ENCODE data around the gene ADGRG7. TPM values are rescaled to one million over a fixed set of nuclear protein-coding genes. Genes with fewer than 3 reads are reported as not detected.
"Not testable (repeated sequence)": the region's sequence is repeated elsewhere in the genome, so short reads cannot be mapped to it uniquely, and the experiment has no call there.

Gene ADGRG7, protein sequence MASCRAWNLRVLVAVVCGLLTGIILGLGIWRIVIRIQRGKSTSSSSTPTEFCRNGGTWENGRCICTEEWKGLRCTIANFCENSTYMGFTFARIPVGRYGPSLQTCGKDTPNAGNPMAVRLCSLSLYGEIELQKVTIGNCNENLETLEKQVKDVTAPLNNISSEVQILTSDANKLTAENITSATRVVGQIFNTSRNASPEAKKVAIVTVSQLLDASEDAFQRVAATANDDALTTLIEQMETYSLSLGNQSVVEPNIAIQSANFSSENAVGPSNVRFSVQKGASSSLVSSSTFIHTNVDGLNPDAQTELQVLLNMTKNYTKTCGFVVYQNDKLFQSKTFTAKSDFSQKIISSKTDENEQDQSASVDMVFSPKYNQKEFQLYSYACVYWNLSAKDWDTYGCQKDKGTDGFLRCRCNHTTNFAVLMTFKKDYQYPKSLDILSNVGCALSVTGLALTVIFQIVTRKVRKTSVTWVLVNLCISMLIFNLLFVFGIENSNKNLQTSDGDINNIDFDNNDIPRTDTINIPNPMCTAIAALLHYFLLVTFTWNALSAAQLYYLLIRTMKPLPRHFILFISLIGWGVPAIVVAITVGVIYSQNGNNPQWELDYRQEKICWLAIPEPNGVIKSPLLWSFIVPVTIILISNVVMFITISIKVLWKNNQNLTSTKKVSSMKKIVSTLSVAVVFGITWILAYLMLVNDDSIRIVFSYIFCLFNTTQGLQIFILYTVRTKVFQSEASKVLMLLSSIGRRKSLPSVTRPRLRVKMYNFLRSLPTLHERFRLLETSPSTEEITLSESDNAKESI
- not detected in 2 replicates for total RNA-seq (2014; rRNA removed; shearing (Covaris generic))

DNA sequence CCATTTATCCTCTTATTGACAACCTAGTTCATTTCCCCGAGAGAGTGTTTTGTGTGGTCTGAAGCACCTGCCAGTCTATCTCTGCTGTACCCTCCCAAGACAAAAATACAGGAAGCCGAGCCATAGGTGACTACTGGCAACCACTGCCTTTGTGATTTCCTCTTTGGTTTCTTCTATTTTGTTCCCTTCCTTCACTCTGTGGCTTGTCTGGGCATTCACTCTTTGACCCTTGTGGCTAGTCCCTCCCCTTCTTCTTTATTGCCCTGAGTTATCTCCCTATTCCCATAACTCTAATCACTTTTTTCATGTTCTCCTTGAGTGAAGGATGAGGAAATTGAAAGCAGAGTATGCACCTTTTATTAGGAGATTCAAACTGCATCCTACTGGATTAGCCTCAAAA lies at the start of gene ADGRG7:
Gene ADGRG7, plus strand, starts transcription at position 297 of the 400 bp plus-strand sequence. CDS start 256 bp downstream, outside the sequence.
- Histone ChIP-seq H3K4me1 (no peaks in the 10 kb centered on the region), H3K27ac (no peak within 1 kb of the TSS), H3K9me3 (replicated peaks) (no peaks in the 10 kb centered on the region), H3K27me3 (no peaks in the 10 kb centered on the region), H3K36me3 (no peaks in the 10 kb centered on the region), H3K4me3 (no peak within 1 kb of the TSS)
- no peak for DNase-seq

DNA sequence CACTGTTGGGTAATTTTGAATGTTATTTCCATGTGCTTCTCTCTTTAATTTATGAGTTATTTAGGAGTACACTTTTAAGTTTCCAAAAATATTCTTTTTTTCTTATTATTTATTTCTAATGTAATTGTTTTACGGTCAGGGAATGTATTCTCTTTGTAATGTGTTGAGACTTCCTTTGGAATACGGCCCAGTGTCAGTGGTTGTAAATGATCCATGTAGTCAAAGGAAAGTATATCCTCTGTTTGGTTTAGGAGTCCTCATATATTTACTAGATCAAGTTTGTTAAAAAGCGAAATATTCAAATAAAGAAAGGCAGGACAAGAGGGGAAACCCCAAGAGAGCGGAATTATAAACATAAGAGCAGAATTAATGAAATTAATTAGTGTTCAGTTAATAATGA lies 49.0 kb upstream of the ADGRG7 start:
- peak overlapping the region; percentile 24 for H3K27ac ChIP-seq
- H3K9me3 ChIP-seq (replicated peaks) = no peaks in the 10 kb centered on the region
- H3K4me3 ChIP-seq = peak overlapping the region; percentile 7; the same call in 1 of the 2 replicates
- DNase-seq = peak in 1 of 2 experiments; percentile 67
- H3K36me3 ChIP-seq = no peaks in the 10 kb centered on the region
- no peaks in the 10 kb centered on the region for H3K27me3 ChIP-seq
- H3K4me1 ChIP-seq = peaks cover 79% of the 10 kb centered on the region

DNA sequence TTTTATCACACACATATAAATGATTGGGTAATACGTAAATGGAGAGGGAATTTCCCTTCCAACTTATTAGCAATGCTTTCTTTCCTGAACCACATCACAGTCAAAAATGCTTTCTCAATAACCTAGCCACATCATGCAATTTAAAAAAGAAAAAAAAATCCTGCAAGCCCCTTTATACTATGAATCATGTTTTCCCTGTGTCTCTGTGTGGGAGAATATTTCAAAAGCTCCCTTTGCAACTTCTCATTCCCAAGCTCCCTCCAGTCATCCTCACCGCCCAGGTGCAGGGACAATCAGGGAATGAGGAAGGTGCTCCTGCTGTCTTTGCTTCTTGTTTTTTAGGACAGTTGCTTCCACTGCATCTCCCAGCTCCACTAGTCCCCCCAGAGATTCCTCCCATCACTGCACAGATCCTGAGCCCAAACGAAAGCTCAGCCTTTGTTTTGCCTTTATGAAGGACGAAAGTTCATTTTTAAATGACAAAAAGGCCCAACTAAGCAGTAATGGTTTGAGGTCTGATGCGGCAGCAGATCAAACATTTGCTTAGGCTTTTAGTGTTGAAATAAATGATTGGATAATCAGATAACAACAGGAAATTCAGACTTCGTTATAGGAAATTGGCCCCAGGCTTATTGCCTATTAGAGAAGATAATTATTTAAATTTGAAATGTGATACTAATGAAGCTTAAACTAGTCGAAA lies 47.8 kb upstream of the ADGRG7 start:
- no peaks in the 10 kb centered on the region for H3K9me3 ChIP-seq (replicated peaks)
- H3K4me3 ChIP-seq = no peak overlapping the region
- DNase-seq = no peak
- no peaks in the 10 kb centered on the region for H3K27me3 ChIP-seq
- H3K4me1 ChIP-seq = peaks cover 75% of the 10 kb centered on the region
- no peaks in the 10 kb centered on the region for H3K36me3 ChIP-seq
- no peak overlapping the region for H3K27ac ChIP-seq

DNA sequence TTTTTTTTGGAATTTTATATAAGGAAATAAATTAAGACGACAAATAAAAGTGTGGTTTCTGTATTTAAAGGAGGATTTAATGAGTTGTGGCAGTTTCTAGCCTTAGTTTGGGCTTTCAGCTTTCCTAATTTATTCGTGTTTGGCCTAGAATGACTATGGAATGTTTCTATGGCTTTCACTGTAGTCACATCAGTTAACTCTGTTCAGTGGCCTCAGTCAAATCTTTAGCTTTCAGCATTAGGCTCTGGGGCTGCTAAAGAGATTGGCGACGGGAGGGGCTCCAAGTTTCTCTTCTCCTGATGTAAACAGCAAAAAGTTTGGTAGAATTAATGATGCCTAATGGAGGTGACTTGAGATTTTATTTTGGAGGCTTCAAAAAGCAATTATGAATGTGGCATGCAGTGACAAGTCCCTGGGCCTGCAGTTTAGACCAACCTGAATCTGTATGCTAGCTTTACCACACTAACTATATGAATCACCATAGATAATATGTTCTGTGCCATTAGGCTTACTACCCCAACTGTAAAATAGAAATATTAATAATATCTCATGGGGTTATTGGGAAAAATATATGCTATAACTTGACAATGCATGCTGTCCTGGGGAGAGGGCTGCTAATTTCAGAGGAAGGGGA lies 47.1 kb upstream of the ADGRG7 start:
- Histone ChIP-seq H3K4me3 (no peak overlapping the region), H3K9me3 (replicated peaks) (no peaks in the 10 kb centered on the region), H3K27me3 (no peaks in the 10 kb centered on the region), H3K27ac (no peak overlapping the region), H3K36me3 (no peaks in the 10 kb centered on the region), H3K4me1 (peaks cover 68% of the 10 kb centered on the region)
- no peak for DNase-seq

DNA sequence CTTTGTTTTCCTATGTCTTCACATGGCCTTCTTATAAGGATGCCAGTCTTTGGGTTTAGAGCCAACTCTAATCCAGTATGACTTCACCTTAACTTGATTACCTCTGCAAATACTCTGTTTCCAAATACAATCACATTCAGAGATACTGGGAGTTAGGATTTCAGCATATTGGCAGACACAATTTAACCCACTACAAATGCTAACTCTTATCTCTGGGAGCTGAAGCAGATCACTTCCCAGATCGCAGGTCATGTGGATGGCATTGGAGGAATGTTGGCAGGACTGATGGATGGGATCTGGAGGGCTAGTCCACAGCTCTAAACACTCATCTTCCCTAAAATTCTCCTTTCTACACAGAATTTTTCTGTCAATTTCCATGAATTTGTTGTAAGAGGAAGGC lies 46.2 kb upstream of the ADGRG7 start:
- Histone ChIP-seq H3K9me3 (replicated peaks) (no peaks in the 10 kb centered on the region), H3K4me1 (peaks cover 60% of the 10 kb centered on the region), H3K4me3 (no peak overlapping the region), H3K36me3 (no peaks in the 10 kb centered on the region), H3K27ac (no peak overlapping the region), H3K27me3 (no peaks in the 10 kb centered on the region)
- no peak for DNase-seq

DNA sequence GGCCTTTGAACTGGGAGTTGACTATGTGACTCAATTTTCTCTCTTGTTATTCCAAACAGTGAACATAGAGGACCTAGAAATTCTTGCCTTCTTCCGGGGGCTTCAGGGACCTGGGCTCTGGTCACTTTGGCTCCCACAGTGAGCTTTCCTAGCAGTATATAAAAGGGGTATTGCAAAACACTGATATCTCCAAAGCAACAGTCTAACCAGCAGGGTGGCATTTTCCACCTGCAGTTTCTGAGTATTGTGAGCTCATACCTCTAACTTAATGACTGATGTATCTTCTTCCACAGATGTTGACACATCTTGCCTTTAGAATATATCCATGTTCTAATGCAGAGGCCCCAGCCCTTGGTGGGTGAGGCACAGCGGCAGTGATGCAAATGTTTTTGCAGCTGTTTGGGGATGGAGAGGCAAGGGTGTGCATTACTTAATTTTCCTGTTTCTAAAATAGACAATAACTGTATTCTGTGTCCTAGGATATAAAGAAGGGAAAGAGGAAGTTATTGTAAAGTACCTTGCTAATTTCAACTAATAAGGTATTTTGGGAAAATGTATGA lies 45.7 kb upstream of the ADGRG7 start:
- peak overlapping the region; percentile 35 for H3K27ac ChIP-seq
- peak; percentile 87 to 91 for DNase-seq

DNA sequence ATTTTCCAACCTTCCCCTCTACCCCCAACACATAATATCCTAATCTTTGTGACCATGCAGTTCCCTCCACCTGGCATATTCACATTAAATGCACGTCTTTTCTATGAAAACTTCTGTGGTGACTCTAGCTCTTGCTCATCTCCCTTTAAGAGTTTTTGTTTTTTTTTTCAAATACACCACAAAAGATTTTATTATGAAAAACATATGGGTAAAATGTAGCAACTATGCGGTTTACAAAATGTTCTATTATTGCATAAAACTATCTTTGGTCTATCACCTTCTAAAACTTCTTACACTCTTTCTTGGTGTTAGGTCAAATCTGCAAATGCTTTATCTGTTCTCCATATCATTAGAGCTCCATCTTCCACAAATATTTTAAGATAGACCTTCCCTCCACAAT lies 38.6 kb upstream of the ADGRG7 start:
- H3K36me3 ChIP-seq = peaks cover 3% of the 10 kb centered on the region; the same call in 1 of the 2 replicates
- no peaks in the 10 kb centered on the region for H3K4me1 ChIP-seq
- no peak overlapping the region for H3K4me3 ChIP-seq
- H3K27me3 ChIP-seq = no peaks in the 10 kb centered on the region
- peaks cover 9% of the 10 kb centered on the region; the same call in 1 of the 2 replicates for H3K9me3 ChIP-seq (replicated peaks)
- no peak overlapping the region for H3K27ac ChIP-seq
- no peak for DNase-seq

More for the DNA sequence above, 45.7 kb upstream of the ADGRG7 start:
- Histone ChIP-seq H3K4me3 (no peak overlapping the region), H3K27me3 (no peaks in the 10 kb centered on the region), H3K9me3 (replicated peaks) (no peaks in the 10 kb centered on the region), H3K36me3 (no peaks in the 10 kb centered on the region), H3K4me1 (peaks cover 55% of the 10 kb centered on the region)

DNA sequence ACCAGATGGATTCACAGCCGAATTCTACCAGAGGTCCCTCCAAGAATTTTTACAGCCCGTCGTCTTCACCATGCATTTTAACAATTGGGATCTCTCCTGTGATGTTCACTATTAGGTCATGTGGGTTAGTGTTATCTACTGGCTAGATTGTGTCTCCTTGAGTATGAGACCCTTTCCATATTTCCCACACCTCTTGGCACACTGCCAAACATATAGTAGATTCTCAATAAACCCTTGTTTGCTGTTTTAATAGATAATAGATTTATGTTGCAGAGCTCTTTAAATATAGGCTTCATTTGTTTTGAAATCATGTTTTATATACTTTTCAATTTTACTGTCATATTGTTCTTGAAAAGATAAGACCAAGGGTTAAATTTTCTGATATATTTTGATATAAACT lies 34.9 kb upstream of the ADGRG7 start:
- no peaks in the 10 kb centered on the region for H3K27me3 ChIP-seq

DNA sequence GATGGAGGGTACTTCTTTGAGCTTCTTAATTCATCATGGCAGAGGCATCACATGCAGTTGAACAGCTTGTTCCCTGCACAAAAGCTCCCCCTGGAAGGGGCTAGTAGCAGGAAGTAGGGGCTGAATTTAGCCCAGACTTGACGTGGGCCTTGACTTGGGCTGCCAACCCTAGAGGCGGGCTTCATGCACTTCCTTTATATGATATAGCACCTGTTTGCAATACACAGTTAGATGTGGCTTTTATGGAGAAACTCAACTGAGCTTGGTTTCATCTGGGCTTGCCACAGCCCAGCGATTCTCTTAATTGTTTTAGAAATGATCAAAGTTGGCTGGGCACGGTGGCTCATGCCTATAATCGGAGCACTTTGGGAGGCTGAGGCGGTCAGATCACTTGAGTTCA lies 33.7 kb upstream of the ADGRG7 start:
- Histone ChIP-seq H3K27ac (no peak overlapping the region), H3K36me3 (peaks cover 3% of the 10 kb centered on the region; the same call in 1 of the 2 replicates), H3K4me1 (no peaks in the 10 kb centered on the region), H3K27me3 (no peaks in the 10 kb centered on the region), H3K9me3 (replicated peaks) (peaks cover 9% of the 10 kb centered on the region; the same call in 1 of the 2 replicates), H3K4me3 (no peak overlapping the region)
- no peak for DNase-seq

More for the DNA sequence above, 34.9 kb upstream of the ADGRG7 start:
- no peak overlapping the region for H3K27ac ChIP-seq
- no peaks in the 10 kb centered on the region for H3K4me1 ChIP-seq
- DNase-seq = no peak
- no peak overlapping the region for H3K4me3 ChIP-seq
- H3K9me3 ChIP-seq (replicated peaks) = peaks cover 9% of the 10 kb centered on the region; the same call in 1 of the 2 replicates
- peaks cover 3% of the 10 kb centered on the region; the same call in 1 of the 2 replicates for H3K36me3 ChIP-seq

DNA sequence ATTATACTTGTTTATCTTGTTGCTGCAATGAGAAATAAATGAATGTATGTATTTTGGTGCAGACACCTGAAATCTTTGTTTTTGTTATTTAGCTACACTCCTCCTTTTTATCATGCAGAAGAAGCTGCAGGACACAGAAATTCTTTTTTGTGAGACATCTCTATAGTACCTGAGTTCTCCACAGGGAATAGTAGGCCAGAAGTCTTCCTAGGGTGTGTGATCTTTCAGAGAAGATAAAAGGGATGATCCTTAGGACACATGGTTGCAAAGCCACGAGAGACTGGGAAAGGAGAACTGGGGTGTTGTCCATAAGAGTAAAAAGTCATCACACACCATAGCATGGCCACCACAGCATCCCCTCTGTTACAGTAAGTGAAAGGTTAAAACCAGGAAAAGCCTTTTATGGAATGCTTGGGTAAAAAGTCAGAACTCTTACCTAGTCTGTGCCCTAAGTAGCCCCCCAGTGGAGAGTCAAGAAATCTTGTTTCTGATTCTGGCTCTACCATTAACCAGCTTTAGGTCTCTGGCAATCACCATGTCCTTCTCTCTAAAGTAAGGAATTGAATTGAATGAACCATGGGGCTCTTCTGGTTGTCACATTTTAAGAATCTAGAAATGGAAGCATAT lies 31.9 kb upstream of the ADGRG7 start:
- Histone ChIP-seq H3K4me1 (no peaks in the 10 kb centered on the region), H3K27ac (no peak overlapping the region), H3K9me3 (replicated peaks) (peaks cover 5% of the 10 kb centered on the region; the same call in 1 of the 2 replicates), H3K27me3 (no peaks in the 10 kb centered on the region), H3K4me3 (no peak overlapping the region), H3K36me3 (no peaks in the 10 kb centered on the region)
- no peak for DNase-seq

DNA sequence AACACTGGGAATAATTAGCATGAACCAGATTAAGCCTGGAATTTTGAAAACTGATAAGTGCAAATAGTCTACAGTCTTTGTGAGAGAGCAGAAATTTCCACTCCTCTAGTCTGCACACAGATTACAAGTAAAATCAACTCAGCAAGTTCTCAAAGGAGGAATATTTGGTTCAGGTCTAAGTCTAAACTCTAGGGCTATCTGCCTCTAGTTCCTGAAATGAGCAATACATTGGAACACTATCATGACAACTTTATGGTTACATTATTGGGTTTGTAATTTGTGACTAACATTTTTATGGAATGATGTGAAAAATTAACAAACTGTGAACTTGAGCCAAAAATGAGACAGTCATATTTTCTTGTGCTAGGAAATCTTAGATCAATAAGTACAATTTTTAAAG lies 30.8 kb upstream of the ADGRG7 start:
- Histone ChIP-seq H3K27me3 (no peaks in the 10 kb centered on the region), H3K9me3 (replicated peaks) (peaks cover 5% of the 10 kb centered on the region; the same call in 1 of the 2 replicates), H3K4me1 (no peaks in the 10 kb centered on the region), H3K4me3 (no peak overlapping the region), H3K36me3 (no peaks in the 10 kb centered on the region), H3K27ac (no peak overlapping the region)
- no peak for DNase-seq

DNA sequence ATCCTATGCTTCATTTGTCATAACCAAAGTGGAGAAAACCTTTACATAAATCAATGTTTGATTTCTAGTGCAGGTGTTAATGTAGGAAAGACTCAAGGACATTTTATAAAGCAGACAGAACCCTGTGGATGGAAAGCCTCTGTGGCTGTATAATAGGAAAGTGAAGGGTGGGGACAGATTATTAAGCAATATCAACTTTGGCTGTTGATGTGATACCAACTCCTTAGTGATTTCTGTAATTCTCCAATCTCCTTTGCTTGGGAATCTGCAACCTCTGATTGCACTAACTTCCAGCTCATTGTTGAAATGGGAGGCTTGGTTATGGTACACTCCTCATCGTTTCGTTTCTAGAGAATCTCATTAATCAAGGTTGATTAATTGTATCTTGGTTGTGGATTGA lies 29.3 kb upstream of the ADGRG7 start:
- Histone ChIP-seq H3K4me3 (no peak overlapping the region), H3K27ac (no peak overlapping the region)

DNA sequence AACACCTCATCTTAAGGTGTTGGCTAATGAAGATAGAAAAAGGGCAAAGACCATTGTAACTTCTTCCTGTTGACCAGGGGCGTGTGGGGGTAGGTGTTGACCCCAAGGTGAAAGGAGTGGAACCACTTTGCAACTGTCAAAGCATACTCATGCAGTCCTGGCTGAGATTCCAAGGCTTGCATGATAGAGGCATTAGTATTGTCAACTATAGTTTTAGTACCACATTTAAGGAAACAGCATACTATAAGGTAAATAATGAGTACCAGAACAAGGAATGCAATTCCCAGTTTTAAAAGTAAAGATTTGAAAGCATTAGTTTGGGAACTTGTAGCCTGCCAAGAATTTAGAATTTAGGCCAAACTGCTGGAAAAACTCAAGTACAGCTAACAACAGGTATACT lies 27.8 kb upstream of the ADGRG7 start:
- no peak overlapping the region for H3K4me3 ChIP-seq
- no peaks in the 10 kb centered on the region for H3K36me3 ChIP-seq
- no peaks in the 10 kb centered on the region for H3K27me3 ChIP-seq
- no peak overlapping the region for H3K27ac ChIP-seq
- H3K9me3 ChIP-seq (replicated peaks) = no peaks in the 10 kb centered on the region
- DNase-seq = no peak
- H3K4me1 ChIP-seq = no peaks in the 10 kb centered on the region

More for the DNA sequence above, 29.3 kb upstream of the ADGRG7 start:
- H3K36me3 ChIP-seq = no peaks in the 10 kb centered on the region
- H3K4me1 ChIP-seq = no peaks in the 10 kb centered on the region
- no peaks in the 10 kb centered on the region for H3K27me3 ChIP-seq
- DNase-seq = no peak
- H3K9me3 ChIP-seq (replicated peaks) = no peaks in the 10 kb centered on the region

DNA sequence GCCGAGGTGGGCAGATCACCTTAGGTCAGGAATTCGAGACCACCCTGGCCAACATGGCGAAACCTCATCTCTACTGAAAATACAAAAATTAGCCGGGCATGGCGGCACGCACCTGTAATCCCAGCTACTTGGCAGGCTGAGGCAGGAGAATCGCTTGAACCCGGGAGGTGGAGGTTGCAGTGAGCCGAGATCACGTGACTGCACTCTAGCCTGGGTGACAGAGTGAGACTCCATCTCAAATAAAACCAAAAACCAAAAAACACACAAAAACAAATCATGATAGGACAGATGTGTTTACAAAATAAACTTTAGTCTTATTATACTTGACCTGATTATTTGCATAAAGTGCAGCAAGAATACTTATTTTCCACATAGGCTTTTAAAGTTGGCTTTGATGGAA lies 27.2 kb upstream of the ADGRG7 start:
- DNase-seq; H3K9me3 ChIP-seq (replicated peaks); H3K27me3 ChIP-seq; H3K27ac ChIP-seq; H3K36me3 ChIP-seq; H3K4me3 ChIP-seq; H3K4me1 ChIP-seq: not testable (repeated sequence)

Measured in SJCRH30 (cell line).